SU-DHL-6 (cell line): ENCODE data around the gene PTPN18.

Experiments used
- H2AFZ ChIP-seq: fragments of 200-600 bp; sonication (generic); 2 replicates; pipeline ENCODE4 v1.6.1; 2014; ENCODE audit warnings: low read depth, mild to moderate bottlenecking, moderate library complexity, mixed read lengths, antibody characterized with exemption, low read length; ENCODE audit not compliant: severe bottlenecking
- H3F3A ChIP-seq: fragments of 200-600 bp; shearing (Covaris generic); 2 replicates; pipeline ENCODE4 v1.6.0; 2016; ENCODE audit warnings: antibody characterized with exemption, mild to moderate bottlenecking; ENCODE audit not compliant: insufficient read depth
- H3K27ac ChIP-seq: fragments of 200-600 bp; sonication (generic); 2 replicates; pipeline ENCODE4 v1.5.1; 2016; ENCODE audit warnings: low read depth, mild to moderate bottlenecking, low read length, moderate library complexity, mixed read lengths
- H3K27me3 ChIP-seq: fragments of 200-600 bp; sonication (generic), shearing (Covaris generic); 2 replicates; pipeline ENCODE4 v1.6.0; 2014; ENCODE audit warnings: mild to moderate bottlenecking, low read length
- H3K36me3 ChIP-seq: fragments of 200-600 bp; sonication (generic); 2 replicates; pipeline ENCODE4 v1.6.1; 2014; ENCODE audit warnings: mild to moderate bottlenecking, low read length, mixed read lengths
- H3K4me2 ChIP-seq: fragments of 300-600, 200-600 bp; shearing (Covaris generic), sonication (generic); 2 replicates; pipeline ENCODE4 v1.6.0; 2014; ENCODE audit warnings: low read length, low read depth, mild to moderate bottlenecking; ENCODE audit not compliant: poor library complexity, severe bottlenecking
- H3K4me3 ChIP-seq: fragments of 200-600 bp; sonication (generic); 2 replicates; pipeline ENCODE4 v1.5.1; 2014; ENCODE audit warnings: antibody characterized with exemption, low read length, mild to moderate bottlenecking, mixed read lengths; ENCODE audit not compliant: insufficient read depth, poor library complexity, severe bottlenecking
- H3K79me2 ChIP-seq: fragments of 200-600 bp; sonication (generic); 2 replicates; pipeline ENCODE4 v1.6.1; 2014; ENCODE audit warnings: mild to moderate bottlenecking, low read length, moderate library complexity; ENCODE audit not compliant: insufficient read depth
- H3K9ac ChIP-seq: fragments of 200-600 bp; sonication (generic); 2 replicates; pipeline ENCODE4 v1.7.0; 2014; ENCODE audit warnings: mild to moderate bottlenecking, low read length
- H3K9me2 ChIP-seq: fragments of 200-600 bp; sonication (generic); replicated peaks from 2 replicates; pipeline ENCODE4 v1.6.1; 2014; ENCODE audit warnings: low read length; ENCODE audit not compliant: insufficient read depth
- H3K9me3 ChIP-seq: fragments of 200-600 bp; sonication (generic); 2 replicates; pipeline ENCODE4 v1.6.1; 2014; ENCODE audit warnings: low read length, mixed read lengths; ENCODE audit not compliant: insufficient read depth
- H4K20me1 ChIP-seq: fragments of 200-600 bp; sonication (generic); 2 replicates; pipeline ENCODE4 v1.6.1; 2014; ENCODE audit warnings: low read depth, mild to moderate bottlenecking, antibody characterized with exemption, low read length, moderate library complexity, mixed read lengths
- CTCF ChIP-seq: fragments of 200-600 bp; sonication (generic); IDR thresholded peaks from one replicate; pipeline ENCODE4 v1.5.1; 2017; ENCODE audit warnings: antibody characterized with exemption, mild to moderate bottlenecking, low read length, moderate library complexity; ENCODE audit not compliant: insufficient read depth, poor library complexity, severe bottlenecking
- EZH2phosphoT487 ChIP-seq: fragments of 200-600 bp; sonication (generic), shearing (Covaris generic); conservative IDR thresholded peaks from 2 replicates; pipeline ENCODE4 v1.6.1; 2018; ENCODE audit warnings: mild to moderate bottlenecking, antibody characterized with exemption, low read length, moderate library complexity, mixed read lengths

Gene PTPN18

GRCh38 chr2:130335226-130335625 lies 20.6 kb upstream of the PTPN18 start:
- H3K9me2 ChIP-seq: no peaks in the 10 kb centered on the region
- H3K79me2 ChIP-seq: no peaks in the 10 kb centered on the region
- H2AFZ ChIP-seq: no peak overlapping the region
- H4K20me1 ChIP-seq: no peaks in the 10 kb centered on the region
- no peaks in the 10 kb centered on the region for H3K36me3 ChIP-seq
- no peak overlapping the region for H3K27ac ChIP-seq
- no peaks in the 10 kb centered on the region for H3K9me3 ChIP-seq
- H3K4me3 ChIP-seq: no peak overlapping the region
- H3K4me2 ChIP-seq: no peak overlapping the region
- TF ChIP-seq CTCF (no peak), EZH2phosphoT487 (no peak)
- no peaks in the 10 kb centered on the region for H3F3A ChIP-seq
- no peaks in the 10 kb centered on the region for H3K27me3 ChIP-seq
- H3K9ac ChIP-seq: no peak overlapping the region

- Histone ChIP-seq H3K9me3 (no peaks in the 10 kb centered on the region), H3K79me2 (no peaks in the 10 kb centered on the region), H3F3A (no peaks in the 10 kb centered on the region), H3K36me3 (no peaks in the 10 kb centered on the region), H3K27me3 (no peaks in the 10 kb centered on the region), H3K4me2 (peak overlapping the region; percentile 15), H3K27ac (no peak overlapping the region), H3K9me2 (no peaks in the 10 kb centered on the region), H4K20me1 (no peaks in the 10 kb centered on the region), H3K9ac (no peak overlapping the region), H2AFZ (no peak overlapping the region), H3K4me3 (no peak overlapping the region)
- TF ChIP-seq CTCF (no peak), EZH2phosphoT487 (no peak)
Observed at GRCh38 chr2:130336150-130336876, 19.5 kb upstream of the PTPN18 start.

- Histone ChIP-seq H3K27ac (no peak overlapping the region), H3K9ac (no peak overlapping the region), H3K9me2 (no peaks in the 10 kb centered on the region), H3K27me3 (no peaks in the 10 kb centered on the region), H3K4me2 (peak overlapping the region; percentile 15), H3F3A (no peaks in the 10 kb centered on the region), H4K20me1 (no peaks in the 10 kb centered on the region), H3K36me3 (no peaks in the 10 kb centered on the region), H3K4me3 (no peak overlapping the region), H3K9me3 (no peaks in the 10 kb centered on the region), H2AFZ (no peak overlapping the region), H3K79me2 (no peaks in the 10 kb centered on the region)
- TF ChIP-seq CTCF: no peak
- TF ChIP-seq EZH2phosphoT487: no peak
Observed at GRCh38 chr2:130336877-130337734, 18.8 kb upstream of the PTPN18 start.
